ENCODE data around the gene MT1M. TPM values are rescaled to one million over a fixed set of nuclear protein-coding genes. Genes with fewer than 3 reads are reported as not detected.

Gene MT1M
- polyA plus RNA-seq, 3 donors = not detected

GRCh38 chr16:56625943-56626654 is 6.4 kb upstream of the MT1M start:
- Mint-ChIP-seq H3K27ac (peak overlapping the region in 4 of 7 donors; percentile 71 to 84 (median 78)), H3K36me3 (peaks cover 0 to 5% of the 10 kb centered on the region in 2 donors), H3K9me3 (peaks cover 0 to 7% (median 0%) of the 10 kb centered on the region in 7 donors), H3K27me3 (ENCODE audit: low read depth in 3 of 3) (peaks cover 48 to 68% (median 61%) of the 10 kb centered on the region in 3 donors), H3K4me1 (peaks cover 27% of the 10 kb centered on the region), H3K4me3 (peak overlapping the region; percentile 93 to 98)
- 16% methylated on average over 9 of the region's 16 CpGs for WGBS (ENCODE audit: insufficient coverage)
- peaks cover 6 to 55% of the 10 kb centered on the region in 2 donors for H3K27me3 ChIP-seq (ENCODE audit: control insufficient read depth in 2 of 2, insufficient read depth in 2 of 2, low read length in 2 of 2)
- no peaks in the 10 kb centered on the region for H4K20me1 ChIP-seq (ENCODE audit: insufficient read depth, low read length)
- peak overlapping the region; percentile 69 for H3K9ac ChIP-seq (ENCODE audit: insufficient read depth, low read length, poor library complexity, severe bottlenecking)
- intact Hi-C loops (cut with micrococcal nuclease) = no loop called here
- H3K9me3 ChIP-seq (replicated peaks in 1 of 2; ENCODE audit: control insufficient read depth in 1 of 2, insufficient read depth in 1 of 2, low read length in 2 of 2) = no peaks in the 10 kb centered on the region
- no peaks in the 10 kb centered on the region for H3K36me3 ChIP-seq (replicated peaks in 1 of 2; ENCODE audit: control insufficient read depth in 1 of 2, insufficient read depth in 2 of 2, low read length in 2 of 2)
- peaks cover 16 to 22% of the 10 kb centered on the region in 2 donors for H3K4me1 ChIP-seq (ENCODE audit: control insufficient read depth in 1 of 2, insufficient read depth in 2 of 2, low read length in 2 of 2)
- H3K27ac ChIP-seq (ENCODE audit: low read depth in 1 of 2, low read length in 2 of 2) = peak overlapping the region in 1 of 2 donors; percentile 68
- TF ChIP-seq CTCF (IDR thresholded peaks at IDR 0.05) = no peak
- peak overlapping the region; percentile 63 to 93 (median 73) for H3K4me3 ChIP-seq (replicated peaks in 1 of 3; ENCODE audit: low read depth in 2 of 3, low read length in 3 of 3)
- peak overlapping the region; percentile 96 for H2AFZ ChIP-seq (ENCODE audit: insufficient read depth, low read depth, low read length, poor library complexity, severe bottlenecking)
- DNase-seq = peak in 1 of 3 donors; percentile 40
- peak overlapping the region; percentile 98 for H3K4me2 ChIP-seq (replicated peaks; ENCODE audit: extremely low read depth, low read length, poor library complexity, severe bottlenecking)
- H3K79me2 ChIP-seq (ENCODE audit: insufficient read depth, low read length) = no peaks in the 10 kb centered on the region

GRCh38 chr16:56626685-56627084 is 5.8 kb upstream of the MT1M start:
- intact Hi-C loops (cut with micrococcal nuclease) = no loop called here
- Histone ChIP-seq H3K9ac (ENCODE audit: insufficient read depth, low read length, poor library complexity, severe bottlenecking) (no peak overlapping the region), H4K20me1 (ENCODE audit: insufficient read depth, low read length) (no peaks in the 10 kb centered on the region), H3K9me3 (replicated peaks in 1 of 2; ENCODE audit: control insufficient read depth in 1 of 2, insufficient read depth in 1 of 2, low read length in 2 of 2) (peaks cover 0 to 3% of the 10 kb centered on the region in 2 donors), H3K4me2 (replicated peaks; ENCODE audit: extremely low read depth, low read length, poor library complexity, severe bottlenecking) (peak overlapping the region; percentile 98), H3K4me3 (replicated peaks in 1 of 3; ENCODE audit: low read depth in 2 of 3, low read length in 3 of 3) (peak overlapping the region in 1 of 3 experiments; percentile 93), H2AFZ (ENCODE audit: insufficient read depth, low read depth, low read length, poor library complexity, severe bottlenecking) (no peak overlapping the region), H3K4me1 (ENCODE audit: control insufficient read depth in 1 of 2, insufficient read depth in 2 of 2, low read length in 2 of 2) (peaks cover 16 to 22% of the 10 kb centered on the region in 2 donors), H3K27ac (ENCODE audit: low read depth in 1 of 2, low read length in 2 of 2) (no peak overlapping the region), H3K36me3 (replicated peaks in 1 of 2; ENCODE audit: control insufficient read depth in 1 of 2, insufficient read depth in 2 of 2, low read length in 2 of 2) (no peaks in the 10 kb centered on the region), H3K27me3 (ENCODE audit: control insufficient read depth in 2 of 2, insufficient read depth in 2 of 2, low read length in 2 of 2) (peaks cover 12 to 60% of the 10 kb centered on the region in 2 donors), H3K79me2 (ENCODE audit: insufficient read depth, low read length) (no peaks in the 10 kb centered on the region)
- no peak for DNase-seq
- TF ChIP-seq CTCF (IDR thresholded peaks at IDR 0.05) = no peak
- WGBS (ENCODE audit: insufficient coverage) = 49% methylated on average over 4 of the region's 7 CpGs
- H3K4me3 Mint-ChIP-seq = peak overlapping the region in 1 of 2 donors; percentile 98
- peaks cover 0 to 6% of the 10 kb centered on the region in 2 donors for H3K36me3 Mint-ChIP-seq
- H3K4me1 Mint-ChIP-seq = peaks cover 28% of the 10 kb centered on the region
- peaks cover 0 to 9% (median under 1%) of the 10 kb centered on the region in 7 donors for H3K9me3 Mint-ChIP-seq
- H3K27me3 Mint-ChIP-seq (ENCODE audit: low read depth in 3 of 3) = peaks cover 54 to 74% (median 66%) of the 10 kb centered on the region in 3 donors
- H3K27ac Mint-ChIP-seq = no peak overlapping the region

Data from CD14-positive monocyte (primary cell).